GM23338 (cell line): ENCODE measurements around the gene PIK3C2A. TPM values are rescaled to one million over a fixed set of nuclear protein-coding genes. Genes with fewer than 3 reads are reported as not detected.

Experiments
- ATAC-seq: fragments of 200-7000 bp; cut with Tn5 transposase; 3 replicates; pipeline ENCODE4 v1.9.1; 2020
- DNase-seq: peaks from one replicate; pipeline ENCODE4 v3.0.0-alpha.2; 2015; ENCODE audit warnings: low spot score
- H2AFZ ChIP-seq: fragments of 200-600 bp; sonication (generic); 2 replicates; pipeline ENCODE4 v1.8.0; 2016; ENCODE audit warnings: antibody characterized with exemption, mild to moderate bottlenecking, moderate library complexity
- H3F3A ChIP-seq: fragments of 200-600 bp; sonication (generic); replicated peaks from 2 replicates; pipeline ENCODE4 v1.8.0; 2017; ENCODE audit warnings: antibody characterized with exemption, mixed run types, low read depth
- H3K27ac ChIP-seq: fragments of 200-600 bp; sonication (generic); 2 replicates; pipeline ENCODE4 v1.6.1; 2016; ENCODE audit warnings: low read depth
- H3K27me3 ChIP-seq: fragments of 200-600 bp; sonication (generic); 2 replicates; pipeline ENCODE4 v1.8.0; 2016; ENCODE audit warnings: mild to moderate bottlenecking, mixed run types, moderate library complexity; ENCODE audit not compliant: insufficient read depth
- H3K36me3 ChIP-seq: fragments of 200-600 bp; sonication (generic); 2 replicates; pipeline ENCODE4 v1.8.0; 2016; ENCODE audit warnings: mild to moderate bottlenecking; ENCODE audit not compliant: insufficient read depth
- H3K4me1 ChIP-seq: fragments of 200-600 bp; sonication (generic); 2 replicates; pipeline ENCODE4 v1.8.0; 2016; ENCODE audit warnings: mild to moderate bottlenecking, moderate library complexity; ENCODE audit not compliant: insufficient read depth
- H3K4me2 ChIP-seq: fragments of 200-600 bp; sonication (generic); 2 replicates; pipeline ENCODE4 v1.7.1; 2017; ENCODE audit warnings: mixed run types
- H3K4me3 ChIP-seq: fragments of 200-600 bp; sonication (generic); 2 replicates; pipeline ENCODE4 v1.6.1; 2016; ENCODE audit warnings: mixed run types
- H3K79me2 ChIP-seq: fragments of 200-600 bp; sonication (generic); replicated peaks from 2 replicates; pipeline ENCODE4 v1.8.0; 2017; ENCODE audit warnings: mild to moderate bottlenecking; ENCODE audit not compliant: insufficient read depth
- H3K9me2 ChIP-seq: fragments of 200-600 bp; sonication (generic); 2 replicates; pipeline ENCODE4 v1.8.0; 2017; ENCODE audit not compliant: insufficient read depth
- H4K20me1 ChIP-seq: fragments of 200-600 bp; sonication (generic); replicated peaks from 2 replicates; pipeline ENCODE4 v1.8.0; 2017; ENCODE audit warnings: mild to moderate bottlenecking; ENCODE audit not compliant: insufficient read depth
- H3K27ac Mint-ChIP-seq: 2 replicates; pipeline ENCODE4 v1.8.0; 2020; ENCODE audit warnings: inconsistent platforms, mild to moderate bottlenecking, moderate library complexity, mixed read lengths
- H3K27me3 Mint-ChIP-seq: 3 replicates; pipeline ENCODE4 v1.8.0; 2022; ENCODE audit warnings: low read depth, mild to moderate bottlenecking, moderate library complexity, mixed read lengths, inconsistent platforms; ENCODE audit not compliant: insufficient read depth, poor library complexity
- H3K36me3 Mint-ChIP-seq: 3 replicates; pipeline ENCODE4 v1.8.0; 2021; ENCODE audit warnings: low read depth, mild to moderate bottlenecking, inconsistent platforms, moderate library complexity, mixed read lengths
- H3K4me1 Mint-ChIP-seq: 3 replicates; pipeline ENCODE4 v1.8.0; 2020; ENCODE audit warnings: mild to moderate bottlenecking, inconsistent platforms, mixed read lengths
- H3K4me3 Mint-ChIP-seq: 3 replicates; pipeline ENCODE4 v1.8.0; 2021; ENCODE audit warnings: moderate library complexity, mild to moderate bottlenecking, inconsistent platforms, mixed read lengths
- H3K9me3 Mint-ChIP-seq: 3 replicates; pipeline ENCODE4 v1.8.0; 2020; ENCODE audit warnings: moderate library complexity, mild to moderate bottlenecking, inconsistent platforms, mixed read lengths
- CREB1 ChIP-seq: fragments of 250-450 bp; sonication (Bioruptor Pico); IDR thresholded peaks from 2 replicates; pipeline ENCODE4 v1.5.0; 2020; ENCODE audit warnings: low read depth, mild to moderate bottlenecking, moderate library complexity
- CTCF ChIP-seq, 2 experiments: fragments of 200-600 bp in 1 of 2; sonication (generic) in 1 of 2; conservative IDR thresholded peaks; 2 replicates each; pipeline versions ENCODE4 v1.5.1 to v1.6.1; 2016 to 2017; ENCODE audit warnings: antibody characterized with exemption in 2 of 2, low read depth in 2 of 2, mild to moderate bottlenecking in 2 of 2, moderate library complexity in 1 of 2
- EZH2 ChIP-seq: fragments of 200-600 bp; sonication (generic); IDR thresholded peaks from one replicate; pipeline ENCODE4 v1.8.0; 2017; ENCODE audit warnings: antibody characterized with exemption, mild to moderate bottlenecking, low read depth; ENCODE audit not compliant: unreplicated experiment
- EZH2phosphoT487 ChIP-seq: fragments of 200-600 bp; sonication (generic); IDR thresholded peaks from one replicate; pipeline ENCODE4 v1.8.1; 2018; ENCODE audit warnings: antibody characterized with exemption; ENCODE audit not compliant: unreplicated experiment
- JUNB ChIP-seq: IDR thresholded peaks from one replicate; pipeline ENCODE4 v1.6.1; 2016; ENCODE audit warnings: antibody characterized with exemption; ENCODE audit not compliant: unreplicated experiment
- NANOG ChIP-seq: IDR thresholded peaks from 2 replicates; pipeline ENCODE4 v1.6.1; 2016; ENCODE audit warnings: antibody characterized with exemption, borderline replicate concordance
- STAT1 ChIP-seq: IDR thresholded peaks from one replicate; pipeline ENCODE4 v1.6.1; 2016; ENCODE audit warnings: antibody characterized with exemption; ENCODE audit not compliant: unreplicated experiment
- ZNF114 ChIP-seq: fragments of 250-450 bp; sonication (Bioruptor Pico); IDR thresholded peaks from 2 replicates; pipeline ENCODE4 v1.5.0; 2020; ENCODE audit warnings: mild to moderate bottlenecking, moderate library complexity
- ZNF462 ChIP-seq: fragments of 250-450 bp; sonication (Bioruptor Pico); IDR thresholded peaks from 2 replicates; pipeline ENCODE4 v1.5.0; 2020; ENCODE audit warnings: mild to moderate bottlenecking, moderate library complexity
- polyA plus RNA-seq: library from polyadenylated mRNA; unstranded; fragments of >200 nt; fragmentation: Nextera tagmentation; extraction: Ambion mirVana; gene quantifications from 2 replicates; pipeline ENCODE4 v1.2.1, GENCODE V29; 2016
- total RNA-seq: library from RNA; depleted of rRNA; stranded (reverse); fragments of >200 nt; shearing (Covaris generic); gene quantifications from 2 replicates; pipeline ENCODE4 v1.2.3, GENCODE V29; 2014
- TF ChIP-seq, protein P1 (sequence below): IDR thresholded peaks from one replicate; pipeline ENCODE4 v1.6.1; 2018; ENCODE audit warnings: antibody characterized with exemption; ENCODE audit not compliant: unreplicated experiment

PIK3C2A gene
- total and polyA plus RNA-seq, 2 experiments from 2014 or later, result 45.8 to 123 TPM

- Histone ChIP-seq H3K4me2 (no peak overlapping the region), H3K9me2 (no peaks in the 10 kb centered on the region), H3K27ac (no peak overlapping the region), H2AFZ (no peak overlapping the region), H4K20me1 (peaks cover 54% of the 10 kb centered on the region), H3K4me3 (no peak overlapping the region), H3K4me1 (peaks cover 12% of the 10 kb centered on the region; the same call in 1 of the 2 replicates), H3F3A (no peaks in the 10 kb centered on the region), H3K36me3 (no peaks in the 10 kb centered on the region), H3K79me2 (peaks cover 98% of the 10 kb centered on the region), H3K27me3 (no peaks in the 10 kb centered on the region)
- Mint-ChIP-seq H3K27ac (peak overlapping the region; percentile 43), H3K4me1 (peaks cover 18% of the 10 kb centered on the region), H3K9me3 (no peaks in the 10 kb centered on the region; the same call in 2 of the 3 replicates), H3K4me3 (no peak overlapping the region), H3K27me3 (no peaks in the 10 kb centered on the region), H3K36me3 (peaks cover 12% of the 10 kb centered on the region)
- TF ChIP-seq NANOG (no peak), JUNB (no peak), EZH2 (no peak), STAT1 (no peak), ZNF114 (no peak), CREB1 (no peak)
- DNase-seq (no peak), ATAC-seq (no peak)
Measured at GRCh38 chr11:17185938-17186337, 21.8 kb downstream of the PIK3C2A start.

- no peak overlapping the region for H3K27ac Mint-ChIP-seq
- peaks cover 63% of the 10 kb centered on the region for H4K20me1 ChIP-seq
- H3K4me2 ChIP-seq, result no peak overlapping the region
- H3K79me2 ChIP-seq, result peaks cover 98% of the 10 kb centered on the region
- peaks cover 18% of the 10 kb centered on the region for H3K4me1 Mint-ChIP-seq
- H3K4me1 ChIP-seq, result peaks cover 12% of the 10 kb centered on the region; the same call in 1 of the 2 replicates
- no peaks in the 10 kb centered on the region; the same call in 1 of the 3 replicates for H3K9me3 Mint-ChIP-seq
- H3K4me3 ChIP-seq, result no peak overlapping the region
- H3K36me3 ChIP-seq, result no peaks in the 10 kb centered on the region
- peaks cover 10% of the 10 kb centered on the region; the same call in 1 of the 3 replicates for H3K36me3 Mint-ChIP-seq
- no peaks in the 10 kb centered on the region for H3K27me3 Mint-ChIP-seq
- no peak for DNase-seq
- H3K27me3 ChIP-seq, result no peaks in the 10 kb centered on the region
- no peaks in the 10 kb centered on the region for H3F3A ChIP-seq
- no peak overlapping the region for H3K27ac ChIP-seq
- ATAC-seq, result no peak
- no peaks in the 10 kb centered on the region for H3K9me2 ChIP-seq
- H2AFZ ChIP-seq, result no peak overlapping the region
- H3K4me3 Mint-ChIP-seq, result no peak overlapping the region
- TF ChIP-seq CTCF (conservative IDR thresholded peaks at IDR 0.05; ENCODE audit: low read depth in 2 of 2), result no peak
- no peak for TF ChIP-seq ZNF462
- TF ChIP-seq EZH2phosphoT487, result no peak
- no peak for TF ChIP-seq CREB1
- TF ChIP-seq ZNF114, result no peak
- TF ChIP-seq, protein P1, sequence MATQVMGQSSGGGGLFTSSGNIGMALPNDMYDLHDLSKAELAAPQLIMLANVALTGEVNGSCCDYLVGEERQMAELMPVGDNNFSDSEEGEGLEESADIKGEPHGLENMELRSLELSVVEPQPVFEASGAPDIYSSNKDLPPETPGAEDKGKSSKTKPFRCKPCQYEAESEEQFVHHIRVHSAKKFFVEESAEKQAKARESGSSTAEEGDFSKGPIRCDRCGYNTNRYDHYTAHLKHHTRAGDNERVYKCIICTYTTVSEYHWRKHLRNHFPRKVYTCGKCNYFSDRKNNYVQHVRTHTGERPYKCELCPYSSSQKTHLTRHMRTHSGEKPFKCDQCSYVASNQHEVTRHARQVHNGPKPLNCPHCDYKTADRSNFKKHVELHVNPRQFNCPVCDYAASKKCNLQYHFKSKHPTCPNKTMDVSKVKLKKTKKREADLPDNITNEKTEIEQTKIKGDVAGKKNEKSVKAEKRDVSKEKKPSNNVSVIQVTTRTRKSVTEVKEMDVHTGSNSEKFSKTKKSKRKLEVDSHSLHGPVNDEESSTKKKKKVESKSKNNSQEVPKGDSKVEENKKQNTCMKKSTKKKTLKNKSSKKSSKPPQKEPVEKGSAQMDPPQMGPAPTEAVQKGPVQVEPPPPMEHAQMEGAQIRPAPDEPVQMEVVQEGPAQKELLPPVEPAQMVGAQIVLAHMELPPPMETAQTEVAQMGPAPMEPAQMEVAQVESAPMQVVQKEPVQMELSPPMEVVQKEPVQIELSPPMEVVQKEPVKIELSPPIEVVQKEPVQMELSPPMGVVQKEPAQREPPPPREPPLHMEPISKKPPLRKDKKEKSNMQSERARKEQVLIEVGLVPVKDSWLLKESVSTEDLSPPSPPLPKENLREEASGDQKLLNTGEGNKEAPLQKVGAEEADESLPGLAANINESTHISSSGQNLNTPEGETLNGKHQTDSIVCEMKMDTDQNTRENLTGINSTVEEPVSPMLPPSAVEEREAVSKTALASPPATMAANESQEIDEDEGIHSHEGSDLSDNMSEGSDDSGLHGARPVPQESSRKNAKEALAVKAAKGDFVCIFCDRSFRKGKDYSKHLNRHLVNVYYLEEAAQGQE, result no peak
Measured at GRCh38 chr11:17184882-17185587, 22.8 kb downstream of the PIK3C2A start.
